AG08396 (cell line): ENCODE measurements around the gene LRTM2.
A peak's percentile ranks its signal among the peaks of the same experiment; 100 is the strongest.

ENCODE experiments used
- DNase-seq: peaks from one replicate; pipeline ENCODE4 v3.0.0; 2012; ENCODE audit warnings: low spot score, mixed read lengths

Gene LRTM2

GRCh38 chr12:1797991-1798640, 22.2 kb upstream of the LRTM2 start:
- no peak for DNase-seq

GRCh38 chr12:1798641-1799020, 21.7 kb upstream of the LRTM2 start:
- DNase-seq, result no peak

- DNase-seq, result no peak
Observed at GRCh38 chr12:1799051-1799881, 21.1 kb upstream of the LRTM2 start.

- no peak for DNase-seq
Observed at GRCh38 chr12:1799882-1800400, 20.4 kb upstream of the LRTM2 start.

GRCh38 chr12:1800401-1801302, 19.7 kb upstream of the LRTM2 start:
- peak; percentile 60 for DNase-seq

GRCh38 chr12:1801303-1801975, 18.9 kb upstream of the LRTM2 start:
- DNase-seq, result no peak

- no peak for DNase-seq
Observed at GRCh38 chr12:1803736-1804135, 16.6 kb upstream of the LRTM2 start.

- peak; percentile 93 for DNase-seq
Observed at GRCh38 chr12:1804545-1805332, 15.6 kb upstream of the LRTM2 start.

- DNase-seq, result no peak
Observed at GRCh38 chr12:1805441-1806081, 14.8 kb upstream of the LRTM2 start.

- DNase-seq, result no peak
Observed at GRCh38 chr12:1806301-1807086, 13.9 kb upstream of the LRTM2 start.

- no peak for DNase-seq
Observed at GRCh38 chr12:1807087-1807860, 13.1 kb upstream of the LRTM2 start.

GRCh38 chr12:1808036-1808797, 12.1 kb upstream of the LRTM2 start:
- no peak for DNase-seq

- DNase-seq, result no peak
Observed at GRCh38 chr12:1808798-1809480, 11.4 kb upstream of the LRTM2 start.

- DNase-seq, result no peak
Observed at GRCh38 chr12:1809591-1810190, 10.7 kb upstream of the LRTM2 start.

- DNase-seq, result no peak
Observed at GRCh38 chr12:1810201-1810930, 10.0 kb upstream of the LRTM2 start.

GRCh38 chr12:1810931-1811280, 9.5 kb upstream of the LRTM2 start:
- DNase-seq, result no peak
